Astrocyte of the hippocampus (primary cell): ENCODE results near the gene SUFU.

ENCODE experiments used
- DNase-seq: peaks from one replicate; pipeline ENCODE4 v3.0.0; 2011; ENCODE audit warnings: low read depth, low spot score

The SUFU gene

GRCh38 chr10:102670871-102671434 is 167.2 kb downstream of the SUFU start:
- no peak for DNase-seq

GRCh38 chr10:102673236-102673818 is 169.6 kb downstream of the SUFU start:
- DNase-seq = no peak

DNA sequence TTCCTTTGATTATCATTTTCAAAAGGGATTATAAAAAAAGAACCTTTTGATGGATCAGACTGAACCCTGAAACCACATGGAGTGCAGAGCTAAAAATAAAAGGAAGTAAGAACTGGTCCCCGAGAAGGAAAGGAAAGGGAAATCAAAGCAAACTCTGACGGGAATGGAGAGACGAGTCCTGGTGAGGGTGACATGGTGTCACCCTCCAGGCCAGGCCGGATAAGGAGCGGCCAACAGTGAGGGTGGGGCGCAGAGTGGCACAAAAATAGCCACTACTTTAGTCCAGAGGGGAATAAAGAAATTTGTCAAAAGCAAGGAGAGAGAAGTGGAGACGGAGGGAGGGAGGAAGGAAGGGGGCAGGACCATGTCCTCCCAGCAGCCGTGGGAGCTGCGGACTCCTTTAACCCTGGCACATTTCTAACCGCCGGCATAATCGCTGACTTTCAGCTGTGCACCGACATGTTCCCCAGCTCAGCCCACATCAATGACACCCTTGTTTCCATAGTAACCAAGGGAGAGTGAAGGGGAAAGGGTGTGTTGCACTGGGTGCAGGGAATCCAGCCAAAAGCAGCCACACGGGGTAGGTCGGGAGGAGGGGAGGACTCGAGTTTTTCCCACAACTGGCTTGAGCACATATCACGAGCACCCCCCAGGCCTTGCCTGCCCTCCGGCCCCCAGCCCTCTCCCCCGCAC is 170.2 kb downstream of the SUFU start:
- DNase-seq = peak; percentile 78

DNA sequence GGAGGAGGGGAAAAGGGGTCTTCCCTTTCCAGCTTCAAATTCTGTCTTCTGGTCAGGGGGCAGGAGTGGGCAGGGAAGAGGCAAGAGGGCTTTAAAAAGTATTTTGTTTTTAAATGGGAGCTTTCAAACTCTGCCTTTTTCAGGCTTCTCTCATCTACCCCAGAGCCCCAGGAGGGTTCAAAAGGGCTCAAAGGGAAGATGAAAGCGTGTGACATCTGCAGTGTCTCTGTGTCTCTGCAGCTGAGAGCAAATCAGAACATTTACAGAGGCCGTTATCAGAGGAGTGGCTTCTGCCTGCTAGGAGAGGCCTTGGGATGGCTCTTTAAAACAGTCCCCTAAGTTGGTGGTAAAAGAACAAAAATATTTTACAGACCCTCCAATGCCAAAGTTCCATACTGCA is 170.8 kb downstream of the SUFU start:
- no peak for DNase-seq

- DNase-seq = no peak
These were observed 171.4 kb downstream of the SUFU start for GRCh38 chr10:102675011-102675665.

DNA sequence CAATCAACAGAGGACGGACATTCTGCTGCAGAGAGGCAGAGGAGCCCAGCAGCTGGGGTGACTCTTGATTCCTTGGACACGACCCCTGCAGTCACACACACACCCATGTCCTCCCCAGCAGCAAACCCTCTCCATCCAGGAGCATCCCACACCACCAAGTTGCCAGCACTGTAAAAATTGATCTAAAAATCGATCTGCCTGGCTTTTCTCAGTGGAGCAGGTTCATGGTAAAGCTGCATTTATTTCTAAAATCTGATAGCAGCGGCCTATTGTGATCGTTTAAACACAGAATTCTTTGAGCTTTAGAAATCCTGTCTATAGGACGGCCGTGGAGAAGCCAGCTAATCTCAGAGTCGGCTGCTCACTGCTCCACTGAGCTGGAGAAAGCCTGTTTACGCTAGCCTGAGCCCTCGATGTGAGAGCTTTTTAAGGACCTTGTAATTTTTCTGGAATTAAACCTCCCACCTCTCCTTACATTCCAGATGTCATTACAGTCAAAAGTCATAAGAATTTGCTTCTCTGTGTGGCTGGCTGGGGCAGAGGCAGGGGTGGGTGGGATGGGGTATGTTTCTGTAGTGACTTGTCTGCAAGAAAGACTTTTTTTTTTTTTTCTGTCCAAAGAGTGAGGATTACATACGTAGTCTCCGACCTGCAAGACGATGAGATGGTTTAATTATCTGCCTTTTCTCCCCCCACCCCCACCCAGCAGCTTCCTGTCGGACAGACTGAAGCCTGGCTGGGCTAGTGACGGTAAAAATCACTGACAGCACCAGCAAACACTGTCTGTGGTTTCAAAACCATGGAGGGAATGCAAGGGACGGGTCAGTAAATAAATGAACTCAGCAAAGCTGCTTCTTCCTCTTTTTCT is 172.1 kb downstream of the SUFU start:
- DNase-seq = peak; percentile 83

DNA sequence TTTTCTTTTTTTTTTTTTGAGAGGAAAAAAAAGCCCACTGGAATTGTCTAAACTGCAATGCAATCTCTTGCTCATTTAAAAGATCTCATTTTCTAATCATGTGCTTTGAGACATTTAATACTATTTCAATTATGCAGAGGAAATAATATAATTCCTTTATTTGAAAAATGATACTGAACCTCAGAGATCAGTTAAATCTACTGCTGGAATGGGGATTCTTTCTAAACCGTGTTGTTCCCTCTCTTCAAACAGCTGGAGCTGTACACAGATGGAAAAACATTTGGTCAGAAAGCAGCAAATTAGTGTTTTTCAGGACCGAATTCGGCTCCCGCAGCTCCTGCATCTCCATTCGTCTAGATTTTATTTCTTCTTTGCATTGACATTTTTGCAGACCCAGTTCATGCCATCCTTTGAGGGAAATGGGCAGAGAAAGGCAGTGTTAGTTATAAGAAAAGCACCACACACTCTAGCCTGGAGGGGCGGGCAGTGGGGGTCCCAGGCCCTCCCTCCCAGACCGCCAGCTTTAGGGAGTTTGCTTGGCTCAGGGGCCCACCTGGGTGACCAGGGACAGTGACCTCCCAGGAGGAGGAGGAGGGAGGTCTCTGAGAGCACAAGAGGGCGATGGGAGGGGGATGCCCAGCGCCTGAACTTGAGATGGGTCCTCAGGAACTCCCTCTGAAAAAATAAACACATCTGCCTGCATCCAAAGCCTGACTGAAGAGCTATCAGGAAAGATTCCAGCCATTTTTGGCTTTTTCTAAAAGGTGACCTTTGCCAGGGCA is 173.0 kb downstream of the SUFU start:
- DNase-seq = no peak

DNA sequence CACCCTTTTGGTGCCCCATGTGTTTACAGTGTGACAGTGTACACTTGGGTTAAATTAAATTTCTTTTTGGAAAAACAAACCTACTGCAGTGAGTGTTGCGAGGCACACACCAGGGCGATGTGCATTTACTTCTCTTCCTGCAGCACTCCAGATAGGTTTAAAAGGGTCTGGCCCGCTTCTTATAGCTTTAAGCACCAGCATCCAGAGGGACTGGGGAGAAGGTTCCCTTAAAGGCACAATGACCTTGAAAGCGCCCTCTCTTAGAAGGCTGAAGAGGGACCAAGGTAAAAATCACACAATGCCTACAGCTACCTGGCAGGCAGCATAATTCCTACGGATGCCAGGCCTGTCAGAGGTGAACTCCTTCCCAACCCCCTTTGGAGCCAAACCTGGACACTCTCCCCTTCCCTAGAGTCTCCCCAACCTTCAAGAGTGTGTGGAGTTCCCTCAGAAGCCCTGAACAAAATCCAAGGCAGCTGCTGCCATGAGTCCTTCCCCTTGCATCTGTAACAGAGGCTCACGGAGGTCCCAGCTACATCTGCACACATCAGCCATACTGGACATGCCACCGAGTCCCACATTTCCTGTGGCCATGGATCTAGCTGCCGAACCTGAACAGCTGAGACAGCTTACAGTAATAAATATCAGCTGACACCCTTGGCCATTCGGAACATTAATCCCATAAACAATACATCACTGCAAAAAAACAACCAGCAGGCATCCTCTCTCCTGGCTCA is 173.7 kb downstream of the SUFU start:
- DNase-seq = no peak

DNA sequence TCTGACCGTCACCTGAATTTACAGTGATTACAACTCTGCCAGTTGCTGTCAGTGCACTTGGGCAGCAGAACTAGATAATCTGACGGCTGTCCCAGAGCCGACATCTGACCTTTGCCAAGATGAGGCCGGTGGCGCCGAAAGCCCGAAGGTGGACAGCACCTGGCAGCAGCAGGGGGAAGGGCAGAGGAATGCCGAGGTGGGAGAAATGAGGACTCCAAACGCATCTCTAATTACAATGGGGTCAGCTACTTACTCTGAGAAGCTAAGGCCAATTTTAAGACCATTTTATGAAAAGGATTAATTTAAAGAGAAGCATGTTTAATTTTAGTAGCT is 174.3 kb downstream of the SUFU start:
- DNase-seq = no peak

- peak; percentile 72 for DNase-seq
These were observed 175.1 kb downstream of the SUFU start for GRCh38 chr10:102678842-102679289.

GRCh38 chr10:102679596-102679995 is 175.8 kb downstream of the SUFU start:
- no peak for DNase-seq

DNA sequence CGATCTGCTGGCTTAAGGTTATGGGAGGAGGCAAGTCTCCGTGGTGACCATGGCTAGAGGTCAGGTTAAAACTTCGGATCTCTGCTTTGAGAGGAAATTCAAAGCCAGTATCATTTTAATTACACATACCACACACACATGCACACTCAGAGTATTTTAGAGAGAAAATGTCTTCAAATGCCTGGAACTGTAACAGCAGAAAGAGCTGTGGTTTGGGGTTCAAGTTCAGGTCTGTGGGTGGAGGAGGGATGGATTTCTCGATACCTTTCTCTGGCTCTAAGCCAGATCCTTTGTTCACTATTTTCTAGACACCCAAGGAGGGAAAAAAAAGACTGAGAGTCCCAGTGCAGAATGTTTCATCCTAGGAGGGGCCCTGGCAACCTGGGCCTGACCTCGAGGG is 177.9 kb downstream of the SUFU start:
- DNase-seq = no peak

- DNase-seq = no peak
These were observed 178.6 kb downstream of the SUFU start for GRCh38 chr10:102682416-102682815.

DNA sequence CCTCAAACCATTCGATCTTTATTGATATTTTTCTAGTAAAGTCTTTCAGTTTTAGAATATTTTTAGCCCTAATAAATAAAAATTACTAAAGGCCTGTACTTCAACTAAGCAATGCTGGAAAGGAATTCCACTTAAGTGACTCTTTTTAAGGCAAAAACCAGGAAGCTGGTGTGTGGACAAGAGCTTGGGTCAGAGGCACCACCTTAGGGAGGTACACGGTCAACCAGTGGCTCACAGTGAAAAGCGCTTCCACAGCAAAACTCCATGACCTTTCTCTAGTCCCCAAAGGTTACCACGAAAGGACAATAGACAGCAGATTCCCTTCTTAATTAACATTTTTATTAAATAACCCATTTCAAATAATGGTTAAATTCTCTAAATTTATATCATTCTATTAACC is 179.2 kb downstream of the SUFU start:
- no peak for DNase-seq
